ENCODE results near the gene PIAS4.

Gene PIAS4

GRCh38 chr19:4042731-4043082, 35.2 kb downstream of the PIAS4 start:
- no peak for DNase-seq (ENCODE audit: low spot score)

- no peak for DNase-seq (ENCODE audit: low spot score)
These were observed 35.9 kb downstream of the PIAS4 start for GRCh38 chr19:4043401-4043800.

- DNase-seq (ENCODE audit: low spot score), result no peak
These were observed 36.6 kb downstream of the PIAS4 start for GRCh38 chr19:4043966-4044715.

- DNase-seq (ENCODE audit: low spot score), result no peak
These were observed 37.5 kb downstream of the PIAS4 start for GRCh38 chr19:4044990-4045465.

GRCh38 chr19:4045597-4046361, 38.2 kb downstream of the PIAS4 start:
- no peak for DNase-seq (ENCODE audit: low spot score)

- no peak for DNase-seq (ENCODE audit: low spot score)
These were observed 38.8 kb downstream of the PIAS4 start for GRCh38 chr19:4046362-4046691.

GRCh38 chr19:4046946-4047683, 39.6 kb downstream of the PIAS4 start:
- DNase-seq (ENCODE audit: low spot score), result no peak

GRCh38 chr19:4049432-4049831, 41.9 kb downstream of the PIAS4 start:
- DNase-seq (ENCODE audit: low spot score), result no peak

- DNase-seq (ENCODE audit: low spot score), result peak; percentile 19
These were observed 43.9 kb downstream of the PIAS4 start for GRCh38 chr19:4051175-4052101.

- no peak for DNase-seq (ENCODE audit: low spot score)
These were observed 44.8 kb downstream of the PIAS4 start for GRCh38 chr19:4052114-4052992.

- no peak for DNase-seq (ENCODE audit: low spot score)
These were observed 45.5 kb downstream of the PIAS4 start for GRCh38 chr19:4052993-4053422.

- no peak for DNase-seq (ENCODE audit: low spot score)
These were observed 46.1 kb downstream of the PIAS4 start for GRCh38 chr19:4053423-4054324.

GRCh38 chr19:4054441-4055208, 47.1 kb downstream of the PIAS4 start:
- no peak for DNase-seq (ENCODE audit: low spot score)

GRCh38 chr19:4055209-4055552, 47.6 kb downstream of the PIAS4 start:
- DNase-seq (ENCODE audit: low spot score), result no peak

- DNase-seq (ENCODE audit: low spot score), result peak; percentile 64
These were observed 50.6 kb downstream of the PIAS4 start for GRCh38 chr19:4057931-4058692.

- DNase-seq (ENCODE audit: low spot score), result no peak
These were observed 51.3 kb downstream of the PIAS4 start for GRCh38 chr19:4058693-4059452.

- no peak for DNase-seq (ENCODE audit: low spot score)
These were observed 51.9 kb downstream of the PIAS4 start for GRCh38 chr19:4059453-4059871.

All from CD4-positive, alpha-beta T cell treated with Interleukin-2 at 100 ng/mL for 4 hours (primary cell).